LNCAP (cell line): ENCODE measurements around the gene MPZL3.

Experiments used
- CTCF ChIP-seq: fragments of 450-650 bp; IDR thresholded peaks from 2 replicates; pipeline ENCODE4 v1.5.1; 2017; ENCODE audit warnings: mild to moderate bottlenecking

MPZL3 gene

GRCh38 chr11:118289401-118289800 is 37.2 kb upstream of the MPZL3 start:
- no peak for TF ChIP-seq CTCF

GRCh38 chr11:118287006-118287405 is 34.8 kb upstream of the MPZL3 start:
- no peak for TF ChIP-seq CTCF

GRCh38 chr11:118286545-118286944 is 34.4 kb upstream of the MPZL3 start:
- TF ChIP-seq CTCF, result no peak

DNA sequence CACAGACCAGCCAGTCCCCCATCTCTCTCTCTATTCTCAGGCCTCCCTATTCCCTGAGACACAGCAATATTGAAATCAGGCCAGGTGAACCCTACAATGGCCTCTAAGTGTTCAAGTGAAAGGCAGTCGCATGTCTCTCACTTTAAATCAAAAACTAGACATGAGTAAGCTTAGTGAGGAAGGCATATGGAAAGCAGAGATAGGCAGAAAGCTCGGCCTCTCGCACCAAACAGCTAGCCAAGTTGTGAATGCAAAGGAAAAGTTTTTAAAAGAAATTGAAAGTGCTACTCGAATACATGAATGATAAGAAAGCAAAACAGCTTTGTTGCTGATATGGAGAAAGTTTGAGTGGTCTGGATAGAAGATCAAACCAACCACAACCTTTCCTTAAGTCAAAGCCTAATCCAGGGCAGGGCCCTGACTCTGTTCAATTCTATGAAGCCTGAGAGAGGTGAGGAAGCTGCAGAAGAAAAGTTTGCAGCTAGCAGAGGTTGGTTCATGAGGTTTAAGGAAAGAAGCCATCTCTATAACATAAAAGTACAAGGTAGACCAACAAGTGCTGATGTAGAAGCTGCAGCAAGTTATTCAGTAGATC is 31.7 kb upstream of the MPZL3 start:
- no peak for TF ChIP-seq CTCF

- TF ChIP-seq CTCF, result no peak
These were observed 31.0 kb upstream of the MPZL3 start for GRCh38 chr11:118283037-118283636.

DNA sequence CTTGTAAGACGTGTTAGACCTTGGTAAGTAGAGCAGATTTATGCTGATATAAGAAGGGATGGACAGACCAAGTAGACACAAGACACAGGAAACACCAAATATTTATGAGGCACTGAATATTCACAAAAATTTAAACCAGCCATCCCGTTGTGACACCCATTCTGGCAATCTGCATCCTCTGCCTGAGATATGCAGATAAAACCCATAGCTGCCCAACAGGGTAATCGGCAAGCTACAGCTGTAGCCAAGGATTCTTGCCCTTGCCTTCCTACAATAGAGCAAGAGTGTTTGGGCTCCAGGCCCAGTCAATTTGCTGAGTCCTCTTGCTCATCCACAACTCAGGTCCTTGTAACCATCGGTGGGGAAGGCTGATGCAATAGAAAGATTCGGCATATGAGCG is 30.4 kb upstream of the MPZL3 start:
- no peak for TF ChIP-seq CTCF

GRCh38 chr11:118281284-118281683 is 29.1 kb upstream of the MPZL3 start:
- no peak for TF ChIP-seq CTCF

GRCh38 chr11:118277312-118277711 is 25.1 kb upstream of the MPZL3 start:
- no peak for TF ChIP-seq CTCF
